ENCODE measurements around the gene MT1X.

GRCh38 chr16:56732832-56733231, 50.6 kb downstream of the MT1X start:
- no peak for TF ChIP-seq PRDM10 (tag by site-specific recombination; IDR thresholded peaks at IDR 0.05)
- TF ChIP-seq CTCF (tag by site-specific recombination; IDR thresholded peaks at IDR 0.05), result no peak
- no peak for TF ChIP-seq ZNF677 (tag by site-specific recombination; IDR thresholded peaks at IDR 0.05)
- no peak for TF ChIP-seq GLIS2 (tag by site-specific recombination; IDR thresholded peaks at IDR 0.05)
- no peak for TF ChIP-seq ZNF645 (tag by site-specific recombination; IDR thresholded peaks at IDR 0.05)
- no peak for TF ChIP-seq ZNF639 (tag by site-specific recombination; IDR thresholded peaks at IDR 0.05)
- TF ChIP-seq MZF1 (tag by site-specific recombination; IDR thresholded peaks at IDR 0.05; ENCODE audit: borderline replicate concordance), result no peak
- TF ChIP-seq ZBTB48 (tag by site-specific recombination; IDR thresholded peaks at IDR 0.05), result no peak
- TF ChIP-seq ZXDB (tag by site-specific recombination; IDR thresholded peaks at IDR 0.05), result no peak
